Measurements from ENCODE around the gene SOX18. TPM values are rescaled to one million over a fixed set of nuclear protein-coding genes. Genes with fewer than 3 reads are reported as not detected.

SOX18 gene
- polyA plus RNA-seq, 1 experiment = not detected

- Histone ChIP-seq H3K4me3 (ENCODE audit: low read depth, low read length) (no peak overlapping the region), H3K27me3 (ENCODE audit: control insufficient read depth, insufficient read depth, low read length) (peaks cover 4% of the 10 kb centered on the region; the same call in 1 of the 2 replicates), H3K36me3 (ENCODE audit: control insufficient read depth, insufficient read depth, low read length) (peaks cover 9% of the 10 kb centered on the region)
- ChIA-PET CTCF (interaction anchor here (2.9 to 4.7 kb wide), 2 partner anchors 22 to 85 kb away, joined by 6 to 35 read pairs; no protein-coding TSS in a partner anchor), POLR2A (no interaction called here)
- DNase-seq (ENCODE audit: low read depth) = no peak
- TF ChIP-seq, protein P1, sequence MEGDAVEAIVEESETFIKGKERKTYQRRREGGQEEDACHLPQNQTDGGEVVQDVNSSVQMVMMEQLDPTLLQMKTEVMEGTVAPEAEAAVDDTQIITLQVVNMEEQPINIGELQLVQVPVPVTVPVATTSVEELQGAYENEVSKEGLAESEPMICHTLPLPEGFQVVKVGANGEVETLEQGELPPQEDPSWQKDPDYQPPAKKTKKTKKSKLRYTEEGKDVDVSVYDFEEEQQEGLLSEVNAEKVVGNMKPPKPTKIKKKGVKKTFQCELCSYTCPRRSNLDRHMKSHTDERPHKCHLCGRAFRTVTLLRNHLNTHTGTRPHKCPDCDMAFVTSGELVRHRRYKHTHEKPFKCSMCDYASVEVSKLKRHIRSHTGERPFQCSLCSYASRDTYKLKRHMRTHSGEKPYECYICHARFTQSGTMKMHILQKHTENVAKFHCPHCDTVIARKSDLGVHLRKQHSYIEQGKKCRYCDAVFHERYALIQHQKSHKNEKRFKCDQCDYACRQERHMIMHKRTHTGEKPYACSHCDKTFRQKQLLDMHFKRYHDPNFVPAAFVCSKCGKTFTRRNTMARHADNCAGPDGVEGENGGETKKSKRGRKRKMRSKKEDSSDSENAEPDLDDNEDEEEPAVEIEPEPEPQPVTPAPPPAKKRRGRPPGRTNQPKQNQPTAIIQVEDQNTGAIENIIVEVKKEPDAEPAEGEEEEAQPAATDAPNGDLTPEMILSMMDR (IDR thresholded peaks at IDR 0.05; ENCODE audit: insufficient read depth, low read depth, low read length) = no peak
Observed at GRCh38 chr20:64035066-64035932, 14.1 kb downstream of the SOX18 start.

GRCh38 chr20:64033981-64034493 is 15.4 kb downstream of the SOX18 start:
- no peak for DNase-seq (ENCODE audit: low read depth)
- Histone ChIP-seq H3K4me3 (ENCODE audit: low read depth, low read length) (no peak overlapping the region), H3K36me3 (ENCODE audit: control insufficient read depth, insufficient read depth, low read length) (peaks cover 19% of the 10 kb centered on the region), H3K27me3 (ENCODE audit: control insufficient read depth, insufficient read depth, low read length) (0 out of 2 replicates have a peak, but pooled peaks cover 2% of the 10 kb centered on the region)
- ChIA-PET CTCF (interaction anchor here (1.6 to 2.9 kb wide), 2 partner anchors 23 to 497 kb away, joined by 4 to 6 read pairs; partner anchors contain the start of gene PTK6), POLR2A (no interaction called here)
- TF ChIP-seq, protein P1 (IDR thresholded peaks at IDR 0.05; ENCODE audit: insufficient read depth, low read depth, low read length) = no peak

DNA sequence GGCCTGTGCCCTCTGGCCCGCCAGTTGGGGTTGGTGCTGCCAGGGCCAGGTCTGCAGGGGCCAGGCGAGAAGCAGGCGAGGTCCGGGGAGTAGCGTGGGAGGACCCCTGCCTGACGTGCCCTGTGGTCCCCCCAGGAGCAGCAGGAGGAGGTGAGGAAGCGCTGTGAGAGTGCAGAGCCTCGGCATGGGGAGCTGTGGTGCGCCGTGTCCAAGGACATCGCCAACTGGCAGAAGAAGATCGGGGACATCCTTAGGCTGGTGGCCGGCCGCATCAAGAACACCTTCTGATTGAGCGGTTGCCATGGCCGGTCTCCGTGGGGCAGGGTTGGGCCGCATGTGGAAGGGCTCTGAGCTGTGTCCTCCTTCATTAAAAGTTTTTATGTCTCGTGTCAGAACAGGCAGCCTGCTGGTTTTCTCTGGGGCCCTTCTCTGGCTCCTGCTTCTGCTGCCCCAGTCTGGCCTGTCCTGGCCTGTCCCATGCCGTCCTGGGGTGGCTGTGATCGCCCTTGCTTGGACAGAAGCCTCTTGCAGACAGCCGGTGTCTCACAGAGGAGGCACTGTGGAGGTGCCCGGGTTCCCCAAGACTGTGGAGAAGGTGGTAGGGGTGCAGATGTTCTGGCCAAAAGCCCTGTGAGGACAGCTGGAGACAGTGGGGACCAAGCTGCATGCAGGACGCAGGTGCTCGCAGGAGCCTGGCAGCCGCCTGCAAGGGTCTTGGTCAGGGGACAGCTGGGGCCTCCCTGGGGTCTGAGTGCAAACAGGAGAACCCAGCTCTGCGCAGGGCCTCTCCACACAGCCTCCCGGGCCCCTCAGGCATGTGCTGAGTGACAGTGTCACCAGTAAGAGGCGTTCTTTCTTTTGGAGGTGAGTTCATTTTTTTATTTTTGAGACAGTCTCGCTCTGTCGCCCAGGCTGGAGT is 16.5 kb downstream of the SOX18 start:
- Histone ChIP-seq H3K4me3 (ENCODE audit: low read depth, low read length) (no peak overlapping the region), H3K36me3 (ENCODE audit: control insufficient read depth, insufficient read depth, low read length) (peaks cover 25% of the 10 kb centered on the region), H3K27me3 (ENCODE audit: control insufficient read depth, insufficient read depth, low read length) (0 out of 2 replicates have a peak, but pooled peaks cover 2% of the 10 kb centered on the region)
- TF ChIP-seq, protein P1 (IDR thresholded peaks at IDR 0.05; ENCODE audit: insufficient read depth, low read depth, low read length) = no peak
- DNase-seq (ENCODE audit: low read depth) = no peak
- CTCF ChIA-PET = interaction anchor here (0.7 to 1.6 kb wide), 2 partner anchors 25 to 495 kb away, joined by 3 to 4 read pairs; partner anchors contain the start of gene PTK6
- POLR2A ChIA-PET = no interaction called here

DNA sequence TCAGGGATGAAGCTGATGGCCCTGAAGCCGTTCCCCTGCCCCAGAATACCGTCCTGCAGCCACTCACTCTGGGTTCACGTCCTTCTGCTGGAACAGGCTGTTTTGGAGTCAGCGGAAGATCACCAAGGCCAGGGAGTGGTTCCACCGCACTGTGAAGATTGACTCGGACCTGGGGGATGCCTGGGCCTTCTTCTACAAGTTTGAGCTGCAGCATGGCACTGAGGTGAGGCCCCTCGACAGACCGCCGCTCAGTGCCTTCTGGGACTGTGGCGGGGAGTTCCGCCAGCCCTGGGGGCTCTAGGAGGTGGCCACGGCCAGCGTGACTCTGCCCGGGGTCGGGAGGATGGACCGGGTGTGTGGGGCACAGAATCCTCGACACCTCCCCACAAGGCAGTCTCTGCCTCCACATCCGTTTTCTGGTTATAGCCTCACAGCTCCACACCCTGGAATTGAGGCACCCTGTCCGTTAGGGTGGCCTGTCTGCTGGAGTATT is 17.6 kb downstream of the SOX18 start:
- Histone ChIP-seq H3K36me3 (ENCODE audit: control insufficient read depth, insufficient read depth, low read length) (peaks cover 35% of the 10 kb centered on the region), H3K27me3 (ENCODE audit: control insufficient read depth, insufficient read depth, low read length) (no peaks in the 10 kb centered on the region), H3K4me3 (ENCODE audit: low read depth, low read length) (no peak overlapping the region)
- ChIA-PET CTCF (no interaction called here), POLR2A (no interaction called here)
- no peak for DNase-seq (ENCODE audit: low read depth)
- TF ChIP-seq, protein P1 (IDR thresholded peaks at IDR 0.05; ENCODE audit: insufficient read depth, low read depth, low read length) = no peak
